Epithelial cell of esophagus (primary cell): Measurements from ENCODE around the gene KLHL26.

Experiments used
- DNase-seq: peaks from one replicate; pipeline ENCODE4 v3.0.0; 2010; ENCODE audit warnings: low read depth
- H3K4me3 ChIP-seq: 2 replicates; pipeline ENCODE4 v1.5.1; 2011; ENCODE audit warnings: mild to moderate bottlenecking, low read length, control low read depth
- TF ChIP-seq, protein P1 (sequence below): IDR thresholded peaks from 2 replicates; pipeline ENCODE4 v1.5.1; 2011; ENCODE audit warnings: low read depth, mild to moderate bottlenecking, low read length, control low read depth, inconsistent platforms; ENCODE audit not compliant: insufficient read depth; ENCODE audit errors: missing control alignments

The KLHL26 gene

DNA sequence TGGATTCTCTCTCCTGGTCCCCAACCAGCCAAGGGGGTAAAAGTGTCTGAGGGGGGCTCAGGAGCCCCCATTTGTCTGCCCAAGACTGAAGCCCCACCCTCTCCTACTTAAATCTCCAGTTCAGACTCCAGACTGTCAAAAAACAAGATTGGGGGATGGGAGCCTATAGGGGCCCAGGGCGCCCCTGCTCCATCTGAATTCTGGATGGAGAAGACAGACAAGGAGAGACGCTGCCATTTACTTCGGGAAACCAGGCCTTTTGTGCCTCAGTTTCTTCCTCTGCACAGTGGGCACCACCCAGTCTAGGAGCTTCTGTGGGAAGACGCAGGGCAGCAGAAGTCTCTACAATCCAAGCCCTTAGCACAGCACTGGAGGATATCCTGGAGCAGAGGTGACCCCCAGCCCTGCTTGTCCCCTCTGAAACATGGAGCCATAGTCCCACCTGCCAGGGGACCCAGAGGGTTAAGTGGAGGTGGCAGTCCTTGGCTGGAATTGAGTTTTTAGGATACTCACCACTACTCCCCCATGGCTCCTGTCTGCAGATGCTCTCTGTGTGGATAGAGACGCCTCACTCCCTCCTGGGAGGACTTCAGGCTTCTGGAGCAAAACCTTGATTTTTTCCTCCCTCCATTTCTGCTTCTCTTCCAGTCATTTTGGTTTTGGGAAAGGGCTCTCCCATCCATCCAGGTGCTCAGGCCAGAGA lies 28.6 kb upstream of the KLHL26 start:
- H3K4me3 ChIP-seq = no peak overlapping the region
- TF ChIP-seq, protein P1, sequence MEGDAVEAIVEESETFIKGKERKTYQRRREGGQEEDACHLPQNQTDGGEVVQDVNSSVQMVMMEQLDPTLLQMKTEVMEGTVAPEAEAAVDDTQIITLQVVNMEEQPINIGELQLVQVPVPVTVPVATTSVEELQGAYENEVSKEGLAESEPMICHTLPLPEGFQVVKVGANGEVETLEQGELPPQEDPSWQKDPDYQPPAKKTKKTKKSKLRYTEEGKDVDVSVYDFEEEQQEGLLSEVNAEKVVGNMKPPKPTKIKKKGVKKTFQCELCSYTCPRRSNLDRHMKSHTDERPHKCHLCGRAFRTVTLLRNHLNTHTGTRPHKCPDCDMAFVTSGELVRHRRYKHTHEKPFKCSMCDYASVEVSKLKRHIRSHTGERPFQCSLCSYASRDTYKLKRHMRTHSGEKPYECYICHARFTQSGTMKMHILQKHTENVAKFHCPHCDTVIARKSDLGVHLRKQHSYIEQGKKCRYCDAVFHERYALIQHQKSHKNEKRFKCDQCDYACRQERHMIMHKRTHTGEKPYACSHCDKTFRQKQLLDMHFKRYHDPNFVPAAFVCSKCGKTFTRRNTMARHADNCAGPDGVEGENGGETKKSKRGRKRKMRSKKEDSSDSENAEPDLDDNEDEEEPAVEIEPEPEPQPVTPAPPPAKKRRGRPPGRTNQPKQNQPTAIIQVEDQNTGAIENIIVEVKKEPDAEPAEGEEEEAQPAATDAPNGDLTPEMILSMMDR = no peak
- no peak for DNase-seq

DNA sequence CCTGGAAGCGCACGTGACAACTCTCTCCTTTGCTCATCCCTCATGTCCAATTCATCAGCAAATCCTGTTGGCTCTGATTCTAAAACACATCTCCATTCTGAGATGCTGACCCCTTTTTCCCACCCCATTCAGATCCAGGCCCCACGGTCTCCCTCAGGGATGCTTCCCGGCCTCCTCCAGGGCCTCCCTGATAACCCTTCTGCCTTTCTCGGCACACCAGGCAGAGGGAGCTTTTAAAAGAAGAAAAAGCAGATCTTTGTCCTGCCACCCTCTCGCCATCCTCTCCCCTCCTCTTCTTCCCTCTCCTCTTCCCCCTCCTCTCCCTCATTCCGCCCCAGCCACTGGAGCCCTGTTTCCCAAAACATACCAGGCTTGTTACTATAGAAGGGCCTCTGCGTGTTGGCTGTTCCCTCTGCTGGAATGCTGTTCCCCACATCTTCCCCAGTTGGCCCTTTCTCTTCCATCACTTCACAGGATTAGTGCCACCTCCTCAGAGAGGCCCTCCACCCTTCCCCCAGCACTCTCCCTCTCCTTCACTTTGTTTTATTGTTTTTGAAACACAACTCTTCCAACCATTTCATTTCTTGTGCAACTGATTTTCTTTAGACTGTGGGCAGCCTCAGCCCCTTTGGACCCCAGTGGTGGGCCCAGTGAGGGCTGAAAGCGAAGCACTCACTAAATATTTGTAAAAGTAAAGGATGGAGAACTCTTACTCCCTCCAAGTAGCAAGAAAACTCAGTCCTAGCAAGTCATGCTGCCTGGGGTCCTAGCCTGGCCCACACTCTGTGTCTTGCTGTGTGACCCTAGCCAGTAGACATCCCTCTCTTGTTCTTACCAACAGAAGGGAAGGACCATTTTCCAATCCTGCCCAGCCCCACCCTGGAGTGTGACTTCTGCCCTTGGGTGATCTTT lies 27.8 kb upstream of the KLHL26 start:
- TF ChIP-seq, protein P1 = no peak
- DNase-seq = no peak
- no peak overlapping the region for H3K4me3 ChIP-seq

DNA sequence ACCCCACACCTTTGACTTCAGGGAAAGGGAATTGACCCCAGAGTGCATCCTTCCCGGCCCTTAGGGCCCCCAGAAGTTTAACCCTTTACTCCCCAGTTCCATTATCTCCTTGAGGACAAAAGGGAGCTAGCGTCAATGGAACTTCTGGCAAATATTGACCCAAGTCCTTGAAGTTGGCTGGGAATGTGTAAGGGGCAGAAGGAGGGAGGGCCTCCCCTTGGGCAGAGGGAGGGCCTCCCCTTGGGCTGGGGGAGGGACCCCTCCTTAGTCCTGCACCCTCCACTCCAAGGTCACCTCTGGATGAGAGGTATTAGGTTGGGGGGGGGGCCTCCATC lies 27.1 kb upstream of the KLHL26 start:
- no peak for DNase-seq
- TF ChIP-seq, protein P1 = no peak
- H3K4me3 ChIP-seq = no peak overlapping the region

DNA sequence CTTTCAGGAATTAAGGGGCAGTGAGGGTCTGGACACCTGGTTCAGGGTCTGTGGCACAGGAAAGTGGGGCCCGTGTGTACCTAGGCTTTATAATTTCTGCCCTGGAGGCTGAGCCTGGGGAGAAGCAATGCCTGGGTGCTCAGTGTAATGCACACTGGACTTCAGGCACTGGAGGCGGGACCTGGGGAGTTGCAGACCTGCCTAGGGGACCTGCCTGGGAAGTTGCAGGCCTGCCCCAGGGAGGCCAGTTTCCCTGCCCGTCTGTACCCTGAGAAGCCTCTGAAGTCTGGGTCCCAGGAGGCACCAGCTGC lies 26.6 kb upstream of the KLHL26 start:
- no peak overlapping the region for H3K4me3 ChIP-seq
- TF ChIP-seq, protein P1 = no peak
- DNase-seq = no peak

DNA sequence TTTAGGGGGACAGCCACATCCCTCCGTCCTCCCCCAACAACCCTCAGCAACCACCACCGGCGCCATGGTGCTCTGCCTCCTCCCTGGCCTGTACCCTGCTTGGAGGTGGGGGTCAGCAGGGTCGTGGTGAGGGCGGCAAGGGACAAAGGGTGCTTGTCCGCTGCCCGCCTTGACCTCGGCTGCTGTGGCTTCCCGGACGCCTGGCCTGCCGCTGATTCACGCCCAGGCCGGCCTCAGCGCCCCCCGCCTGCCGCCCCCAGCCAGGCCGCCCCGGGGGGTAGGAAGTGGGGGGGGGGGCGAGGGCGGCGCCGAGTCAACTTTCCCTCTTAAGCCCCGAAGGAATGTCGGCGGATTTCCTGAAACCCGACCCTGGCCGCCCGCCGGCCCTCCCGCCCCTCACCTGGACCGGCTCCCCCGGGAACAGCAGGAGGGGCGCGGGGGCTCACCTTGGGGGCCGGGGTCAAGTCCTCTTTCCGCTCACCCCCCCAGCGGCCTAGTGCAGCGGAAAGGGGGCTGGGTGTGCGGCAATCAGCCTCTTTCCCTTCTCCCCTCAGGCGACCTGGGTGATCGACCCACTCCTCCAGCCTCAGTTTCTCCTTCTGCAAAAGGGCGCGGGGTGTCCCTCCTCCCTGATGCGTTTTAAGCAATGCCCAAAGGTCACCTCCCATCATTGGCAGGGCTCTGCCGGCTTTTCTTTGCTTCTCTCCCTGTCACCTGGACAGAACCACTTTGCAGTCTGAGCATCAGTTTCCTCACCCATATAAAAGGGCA lies 26.1 kb upstream of the KLHL26 start:
- TF ChIP-seq, protein P1 = no peak
- no peak for DNase-seq
- no peak overlapping the region for H3K4me3 ChIP-seq

DNA sequence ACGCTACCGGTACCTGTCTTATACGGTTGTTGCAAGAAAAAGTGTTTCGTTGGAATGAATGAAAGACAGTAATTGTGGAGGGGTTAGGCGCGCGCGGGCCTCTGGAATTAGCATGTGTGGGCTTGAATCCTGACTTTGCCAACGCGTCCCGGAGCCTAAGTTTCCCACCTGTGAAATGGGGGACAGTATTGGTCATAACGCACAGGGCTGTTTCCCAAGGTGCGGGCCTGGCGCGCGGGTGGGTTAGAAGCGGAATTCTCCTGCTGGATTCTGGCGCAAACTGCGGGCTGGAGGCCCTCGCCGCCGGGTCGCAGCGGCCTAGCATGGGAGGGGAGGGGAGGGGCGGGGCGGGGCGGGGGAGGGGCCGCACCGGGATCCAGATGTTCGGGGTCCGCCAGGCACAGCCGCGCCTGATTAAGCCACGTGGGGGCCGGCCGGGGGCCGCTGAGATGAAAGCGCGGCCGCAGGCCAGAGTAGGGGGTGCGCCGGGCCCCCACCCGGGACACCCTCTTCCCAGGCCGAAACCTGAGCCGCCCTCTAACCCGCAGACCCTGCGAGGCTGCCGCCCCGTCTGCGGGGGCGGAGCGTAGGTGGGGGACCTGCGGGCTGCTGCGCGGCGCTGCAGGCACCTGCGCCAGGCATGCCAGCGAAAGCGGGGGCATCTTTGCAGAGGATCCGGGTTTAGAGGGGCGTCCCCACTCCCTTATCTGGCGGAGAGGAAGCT lies 25.3 kb upstream of the KLHL26 start:
- TF ChIP-seq, protein P1 = no peak
- no peak for DNase-seq
- no peak overlapping the region for H3K4me3 ChIP-seq
